Gastroesophageal sphincter (tissue), 4 donors: ENCODE results near the gene GPR35. TPM values are rescaled to one million over a fixed set of nuclear protein-coding genes. Genes with fewer than 3 reads are reported as not detected.
A peak's percentile ranks its signal among the peaks of the same experiment; 100 is the strongest.

Experiments
- ATAC-seq: fragments of 150-250 bp; one replicate; pipeline ENCODE4 v1.9.1; 2016; ENCODE audit warnings: mild to moderate bottlenecking, moderate library complexity
- H3K27ac ChIP-seq, 4 donors: fragments of 200-600 bp; sonication (generic) in 3 of 4; 1 replicate in 3 of 4; 2 replicates in 1 of 4; pipeline ENCODE4 v1.5.1; 2016 to 2019
- H3K27me3 ChIP-seq: fragments of 200-600 bp; sonication (generic); one replicate; pipeline ENCODE4 v1.5.1; 2019
- H3K36me3 ChIP-seq, 2 donors: fragments of 200-600 bp; sonication (generic); one replicate each; pipeline ENCODE4 v1.5.1; 2019; ENCODE audit warnings: control low read depth in 1 of 2
- H3K4me1 ChIP-seq, 3 donors: fragments of 200-600 bp; sonication (generic); 1 replicate in 2 of 3; 2 replicates in 1 of 3; pipeline ENCODE4 v1.5.1; 2016 to 2019; ENCODE audit warnings: control low read depth in 2 of 3
- H3K4me3 ChIP-seq, 2 donors: fragments of 200-600 bp; sonication (generic); one replicate each; pipeline ENCODE4 v1.5.1; 2019; ENCODE audit warnings: mild to moderate bottlenecking in 1 of 2, moderate library complexity in 1 of 2
- H3K9me3 ChIP-seq, 3 donors: fragments of 200-600 bp; sonication (generic); one replicate each; pipeline ENCODE4 v1.5.1; 2017 to 2019; ENCODE audit warnings: control low read depth in 2 of 3
- CTCF ChIP-seq, 4 experiments: fragments of 200-600 bp in 2 of 4; fragments of 450-650 bp in 2 of 4; sonication (generic) in 1 of 4; IDR thresholded peaks; one replicate each; pipeline ENCODE4 v1.5.1; 2017 to 2019; ENCODE audit warnings: antibody characterized with exemption in 4 of 4, mild to moderate bottlenecking in 2 of 4, moderate library complexity in 2 of 4
- EP300 ChIP-seq: sonication (generic); formaldehyde crosslinking; IDR thresholded peaks from one replicate; pipeline ENCODE4 v1.6.1; 2017; ENCODE audit warnings: antibody characterized with exemption, mild to moderate bottlenecking
- POLR2A ChIP-seq, 2 donors: fragments of 450-650 bp; IDR thresholded peaks; one replicate each; pipeline ENCODE4 v1.6.1; 2017; ENCODE audit warnings: antibody characterized with exemption in 2 of 2, mild to moderate bottlenecking in 2 of 2, moderate library complexity in 1 of 2
- POLR2AphosphoS5 ChIP-seq: sonication (generic); formaldehyde crosslinking; IDR thresholded peaks from one replicate; pipeline ENCODE4 v1.6.1; 2017; ENCODE audit warnings: antibody characterized with exemption
- WGBS, 2 donors: methylation state at CpG; one replicate each; pipeline ENCODE4 v1.1.5; 2018; ENCODE audit warnings: low coverage in 1 of 2; 5-methylcytosine and 5-hydroxymethylcytosine counted together
- total RNA-seq, 4 donors: library from RNA; depleted of rRNA; stranded (reverse); fragments of >200 nt; gene quantifications; one replicate each; pipeline ENCODE4 v1.1.0, GENCODE V29; 2016

The GPR35 gene
- total RNA-seq = 1 to 10 TPM in 3 of 4 donors, under 1 TPM in 1; 0.93 to 2.3 (median 1.9) TPM

GRCh38 chr2:240624950-240625621 lies at the start of gene GPR35:
Gene GPR35 (plus strand): TSS chr2:240625480. CDS start chr2:240629953, 4,473 bp downstream.
- Histone ChIP-seq H3K27me3 (peaks cover 8% of the 10 kb centered on the region), H3K4me1 (peaks cover 0 to 6% (median 0%) of the 10 kb centered on the region in 3 donors), H3K4me3 (no peak within 1 kb of the TSS), H3K36me3 (peaks cover 0 to under 1% of the 10 kb centered on the region in 2 donors), H3K9me3 (no peaks in the 10 kb centered on the region), H3K27ac (no peak within 1 kb of the TSS)
- ATAC-seq = peak; percentile 25
- 40% methylated on average over 1 of the region's 23 CpGs; no CpG with 5 or more reads in 1 of the 2 donors for WGBS, 2 donors
- TF ChIP-seq POLR2AphosphoS5 = no peak
- no peak for TF ChIP-seq CTCF (IDR thresholded peaks at IDR 0.05)
- TF ChIP-seq POLR2A (IDR thresholded peaks at IDR 0.05) = no peak
- no peak for TF ChIP-seq EP300

GRCh38 chr2:240576036-240576435 lies 49.2 kb upstream of the GPR35 start:
- H3K9me3 ChIP-seq = no peaks in the 10 kb centered on the region
- no peak for ATAC-seq
- H3K4me1 ChIP-seq = peaks cover 0 to 33% (median 7%) of the 10 kb centered on the region in 3 donors
- no peak overlapping the region for H3K4me3 ChIP-seq
- H3K36me3 ChIP-seq = peaks cover 0 to 84% of the 10 kb centered on the region in 2 donors
- no peaks in the 10 kb centered on the region for H3K27me3 ChIP-seq
- 100% methylated on average over 1 of the region's 6 CpGs; no CpG with 5 or more reads in 1 of the 2 donors for WGBS, 2 donors
- TF ChIP-seq POLR2A (IDR thresholded peaks at IDR 0.05) (no peak), CTCF (IDR thresholded peaks at IDR 0.05) (no peak), EP300 (no peak), POLR2AphosphoS5 (no peak)
- no peak overlapping the region for H3K27ac ChIP-seq

- Histone ChIP-seq H3K36me3 (peaks cover 0 to 83% of the 10 kb centered on the region in 2 donors), H3K4me3 (no peak overlapping the region), H3K4me1 (peaks cover 0 to 27% (median 5%) of the 10 kb centered on the region in 3 donors), H3K27ac (no peak overlapping the region), H3K9me3 (no peaks in the 10 kb centered on the region), H3K27me3 (no peaks in the 10 kb centered on the region)
- TF ChIP-seq POLR2AphosphoS5 = no peak
- no peak for TF ChIP-seq POLR2A (IDR thresholded peaks at IDR 0.05)
- no peak for TF ChIP-seq CTCF (IDR thresholded peaks at IDR 0.05)
- ATAC-seq = no peak
- 75% methylated on average over 2 of the region's 32 CpGs; no CpG with 5 or more reads in 1 of the 2 donors for WGBS, 2 donors
These were observed 48.7 kb upstream of the GPR35 start for GRCh38 chr2:240576436-240577205.

- no peak for TF ChIP-seq POLR2AphosphoS5
- TF ChIP-seq EP300 = no peak
- no peak for TF ChIP-seq POLR2A (IDR thresholded peaks at IDR 0.05)
- TF ChIP-seq CTCF (IDR thresholded peaks at IDR 0.05) = no peak
- Histone ChIP-seq H3K4me1 (peaks cover 0 to 22% (median 5%) of the 10 kb centered on the region in 3 donors), H3K9me3 (no peaks in the 10 kb centered on the region), H3K27me3 (no peaks in the 10 kb centered on the region), H3K36me3 (peaks cover 0 to 75% of the 10 kb centered on the region in 2 donors), H3K27ac (peak overlapping the region in 1 of 4 donors; percentile 19), H3K4me3 (no peak overlapping the region)
- WGBS, 2 donors = 100% methylated on average over 1 of the region's 26 CpGs; no CpG with 5 or more reads in 1 of the 2 donors
- ATAC-seq = no peak
These were observed 47.8 kb upstream of the GPR35 start for GRCh38 chr2:240577281-240578109.
